ENCODE data around the gene TARP.

Gene TARP

GRCh38 chr7:38321967-38322366, 48.5 kb upstream of the TARP start:
- Histone ChIP-seq H3K4me2 (no peak overlapping the region), H3K27me3 (ENCODE audit: insufficient read depth, low read depth) (peaks cover 42% of the 10 kb centered on the region), H4K20me1 (ENCODE audit: insufficient read depth) (no peaks in the 10 kb centered on the region), H3K27ac (no peak overlapping the region), H3K4me3 (no peak overlapping the region), H3F3A (ENCODE audit: insufficient read depth, low read depth) (no peaks in the 10 kb centered on the region), H3K36me3 (ENCODE audit: low read depth) (no peaks in the 10 kb centered on the region), H3K9me2 (ENCODE audit: insufficient read depth) (no peaks in the 10 kb centered on the region), H3K4me1 (replicated peaks; ENCODE audit: insufficient read depth) (no peaks in the 10 kb centered on the region), H3K9me3 (ENCODE audit: insufficient read depth, low read depth) (no peaks in the 10 kb centered on the region), H3K79me2 (ENCODE audit: low read depth) (no peaks in the 10 kb centered on the region), H2AFZ (no peak overlapping the region)
- ChIA-PET CTCF (no interaction called here), POLR2A (ENCODE audit: unreplicated experiment) (no interaction called here)
- TF ChIP-seq CTCF (conservative IDR thresholded peaks at IDR 0.05) (no peak), EZH2 (IDR thresholded peaks at IDR 0.05; ENCODE audit: low read depth) (no peak)
- BruUV-seq (replicated peaks): no TSS peak
- no peak for DNase-seq
- intact Hi-C loops (cut with micrococcal nuclease; ENCODE audit: unreplicated experiment): no loop called here

- TF ChIP-seq CTCF (conservative IDR thresholded peaks at IDR 0.05) (no peak), EZH2 (IDR thresholded peaks at IDR 0.05; ENCODE audit: low read depth) (no peak)
- peaks cover 42% of the 10 kb centered on the region for H3K27me3 ChIP-seq (ENCODE audit: insufficient read depth, low read depth)
- intact Hi-C loops (cut with micrococcal nuclease; ENCODE audit: unreplicated experiment): no loop called here
- no peaks in the 10 kb centered on the region for H3K4me1 ChIP-seq (replicated peaks; ENCODE audit: insufficient read depth)
- H3K9me2 ChIP-seq (ENCODE audit: insufficient read depth): no peaks in the 10 kb centered on the region
- no peak for DNase-seq
- no peaks in the 10 kb centered on the region for H4K20me1 ChIP-seq (ENCODE audit: insufficient read depth)
- no peaks in the 10 kb centered on the region for H3K79me2 ChIP-seq (ENCODE audit: low read depth)
- BruUV-seq (replicated peaks): no TSS peak
- no peak overlapping the region for H3K4me3 ChIP-seq
- no peak overlapping the region for H2AFZ ChIP-seq
- H3K27ac ChIP-seq: no peak overlapping the region
- no peak overlapping the region for H3K4me2 ChIP-seq
- no peaks in the 10 kb centered on the region for H3K9me3 ChIP-seq (ENCODE audit: insufficient read depth, low read depth)
- POLR2A ChIA-PET (ENCODE audit: unreplicated experiment): no interaction called here
- no peaks in the 10 kb centered on the region for H3F3A ChIP-seq (ENCODE audit: insufficient read depth, low read depth)
- CTCF ChIA-PET: no interaction called here
- H3K36me3 ChIP-seq (ENCODE audit: low read depth): no peaks in the 10 kb centered on the region
Measured at GRCh38 chr7:38321515-38321944, 48.1 kb upstream of the TARP start.

GRCh38 chr7:38321050-38321449, 47.6 kb upstream of the TARP start:
- Histone ChIP-seq H3K27me3 (ENCODE audit: insufficient read depth, low read depth) (peaks cover 42% of the 10 kb centered on the region), H3K36me3 (ENCODE audit: low read depth) (no peaks in the 10 kb centered on the region), H3K4me2 (no peak overlapping the region), H3F3A (ENCODE audit: insufficient read depth, low read depth) (no peaks in the 10 kb centered on the region), H3K4me3 (no peak overlapping the region), H4K20me1 (ENCODE audit: insufficient read depth) (no peaks in the 10 kb centered on the region), H3K27ac (no peak overlapping the region), H3K4me1 (replicated peaks; ENCODE audit: insufficient read depth) (no peaks in the 10 kb centered on the region), H3K79me2 (ENCODE audit: low read depth) (no peaks in the 10 kb centered on the region), H3K9me2 (ENCODE audit: insufficient read depth) (no peaks in the 10 kb centered on the region), H2AFZ (no peak overlapping the region), H3K9me3 (ENCODE audit: insufficient read depth, low read depth) (no peaks in the 10 kb centered on the region)
- DNase-seq: no peak
- intact Hi-C loops (cut with micrococcal nuclease; ENCODE audit: unreplicated experiment): no loop called here
- TF ChIP-seq EZH2 (IDR thresholded peaks at IDR 0.05; ENCODE audit: low read depth) (no peak), CTCF (conservative IDR thresholded peaks at IDR 0.05) (no peak)
- ChIA-PET CTCF (no interaction called here), POLR2A (ENCODE audit: unreplicated experiment) (no interaction called here)
- no TSS peak for BruUV-seq (replicated peaks)
